Glomerular visceral epithelial cell (primary cell): ENCODE results near the gene GSG1L.
A peak's percentile ranks its signal among the peaks of the same experiment; 100 is the strongest.
"Not testable (repeated sequence)": the region's sequence is repeated elsewhere in the genome, so short reads cannot be mapped to it uniquely, and the experiment has no call there.

Experiments used
- DNase-seq: peaks from one replicate; pipeline ENCODE4 v3.0.0-alpha.2; 2016; ENCODE audit errors: extremely low spot score

The GSG1L gene

GRCh38 chr16:27903046-27903655 lies 160.4 kb downstream of the GSG1L start:
- DNase-seq: no peak

DNA sequence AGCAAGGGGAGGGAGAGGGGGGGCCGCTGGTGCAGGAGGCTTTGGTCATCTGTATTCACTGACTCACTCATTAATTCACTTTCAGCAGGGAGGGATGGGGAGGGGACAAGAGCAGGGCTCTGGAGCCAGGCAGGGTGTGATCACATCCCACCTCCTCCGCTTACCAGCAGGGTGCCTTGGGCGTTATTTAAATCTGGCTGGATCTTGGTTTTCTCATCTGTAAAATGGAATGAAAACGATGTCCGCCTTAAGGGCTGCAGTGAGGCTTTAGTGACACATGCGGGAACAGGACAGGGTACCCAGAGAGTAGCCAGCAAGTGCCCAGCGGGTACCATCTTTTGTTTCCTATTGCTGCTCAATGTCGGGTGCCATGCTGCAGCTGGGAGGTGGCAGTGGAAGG lies 161.0 kb downstream of the GSG1L start:
- no peak for DNase-seq

DNA sequence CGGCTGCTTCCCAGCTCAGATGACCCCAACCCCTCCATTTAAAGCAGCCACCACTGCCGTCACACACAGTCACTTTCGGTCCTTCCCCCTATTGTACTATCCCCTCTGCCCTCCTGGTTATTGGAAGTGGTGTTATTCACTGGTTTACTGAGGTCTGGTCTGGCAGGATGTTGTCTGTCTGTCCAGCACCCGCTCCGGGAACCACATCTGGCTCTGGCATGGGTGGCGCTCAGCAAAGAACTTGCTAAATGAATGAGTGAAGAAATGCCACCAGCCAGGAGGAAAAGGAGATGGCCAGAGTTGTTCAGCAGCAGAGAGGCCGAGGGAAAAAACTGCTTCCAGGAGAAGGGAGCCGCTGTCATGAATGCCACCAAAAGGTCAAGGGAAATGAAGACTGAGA lies 161.6 kb downstream of the GSG1L start:
- no peak for DNase-seq

DNA sequence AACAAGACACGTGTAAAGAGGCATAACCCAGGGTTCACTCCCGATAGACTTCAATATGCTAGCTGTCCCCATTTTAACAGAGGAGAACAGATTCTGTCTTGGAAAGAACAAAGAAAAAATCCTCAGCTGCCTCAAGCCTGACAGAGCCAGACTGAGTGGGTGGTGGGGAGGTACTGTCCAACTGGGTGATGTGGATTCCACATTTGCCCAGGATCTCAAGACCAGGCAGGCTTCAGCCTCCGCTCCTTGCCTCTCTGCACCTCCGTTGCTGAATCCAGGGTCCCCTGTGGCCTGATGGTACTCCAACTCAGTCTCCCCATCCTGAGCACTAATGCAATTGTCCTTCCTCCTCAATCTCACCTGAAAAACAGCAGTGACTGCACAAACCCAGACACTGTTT lies 163.8 kb downstream of the GSG1L start:
- no peak for DNase-seq

GRCh38 chr16:27894386-27894785 lies 169.1 kb downstream of the GSG1L start:
- DNase-seq: no peak

DNA sequence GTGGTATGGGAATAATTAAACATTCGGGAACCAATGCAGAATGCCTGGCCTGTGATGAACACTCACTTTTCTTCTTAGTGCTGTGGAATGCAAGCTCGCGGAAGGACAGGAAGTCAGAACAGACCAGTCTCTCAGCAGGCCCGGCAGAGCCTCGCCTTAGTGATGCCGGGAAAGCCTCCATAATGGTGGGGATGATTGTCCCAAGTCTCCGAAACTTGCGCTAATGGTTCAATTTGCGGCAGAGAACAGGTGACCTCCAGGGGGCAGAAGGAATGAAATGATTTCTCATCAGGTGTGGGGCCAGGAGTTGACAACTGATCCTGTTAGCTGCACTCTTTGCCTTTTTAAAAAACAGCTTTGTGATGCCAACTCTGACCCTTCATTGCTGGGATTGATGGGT lies 170.6 kb downstream of the GSG1L start:
- no peak for DNase-seq

DNA sequence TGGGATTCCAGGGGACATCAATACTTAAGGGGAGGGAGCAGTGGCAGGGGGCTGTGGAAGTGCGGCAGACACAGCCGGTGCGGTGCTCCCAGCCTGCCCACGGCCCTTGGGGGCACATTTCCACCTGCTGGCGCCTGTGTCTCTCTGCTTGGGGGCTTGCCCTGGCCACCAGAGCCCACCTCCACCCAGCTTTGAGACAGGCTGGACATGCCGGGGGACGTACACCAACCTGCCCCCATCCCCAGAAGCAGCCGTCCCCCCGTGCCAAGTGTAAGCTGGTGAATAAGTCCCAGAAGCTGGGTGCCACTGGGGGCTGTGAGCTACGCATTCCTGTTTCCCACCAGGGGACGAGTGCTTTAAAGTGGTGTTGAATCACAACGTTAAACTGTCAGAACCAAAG lies 172.6 kb downstream of the GSG1L start:
- no peak for DNase-seq

DNA sequence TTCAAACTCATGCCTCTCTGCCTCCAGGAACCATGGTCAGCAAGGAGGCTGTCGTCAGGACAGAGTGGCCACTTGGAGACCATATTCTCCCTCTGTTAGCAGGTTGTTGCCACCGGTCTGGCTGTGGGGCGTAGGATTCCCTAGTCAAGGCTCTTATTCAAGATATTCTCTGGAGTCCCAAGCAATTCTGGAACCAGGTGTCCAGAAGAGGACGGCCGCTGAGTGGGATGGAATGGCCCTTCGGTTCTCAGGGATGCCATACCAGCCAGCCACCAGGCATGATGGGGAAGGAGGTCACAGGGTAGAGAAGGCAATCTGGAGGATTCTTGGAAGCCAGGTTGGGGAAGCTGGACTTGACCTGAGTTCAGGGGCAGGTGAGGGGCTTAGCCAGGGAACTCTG lies 173.5 kb downstream of the GSG1L start:
- no peak for DNase-seq

DNA sequence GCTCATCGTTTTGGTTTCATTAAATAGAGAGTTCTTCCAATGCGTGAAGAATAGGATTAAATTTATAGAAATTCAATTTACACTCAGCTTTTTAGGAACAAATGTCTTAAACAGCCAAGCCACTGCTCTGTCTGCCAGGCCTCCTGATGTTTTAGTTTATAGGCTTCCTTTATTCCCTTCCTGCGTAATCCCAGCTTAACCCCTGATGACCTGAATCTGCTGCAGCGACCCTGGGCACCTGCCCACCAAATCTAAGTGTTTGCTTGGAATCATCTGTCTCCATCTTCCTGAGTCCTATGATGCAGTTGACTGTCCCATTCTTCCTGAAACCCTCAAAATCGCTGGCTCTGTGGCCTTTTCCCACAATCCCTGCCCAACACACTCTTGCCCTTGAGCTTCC lies 179.9 kb downstream of the GSG1L start:
- no peak for DNase-seq

- no peak for DNase-seq
These were observed 183.2 kb downstream of the GSG1L start for GRCh38 chr16:27880287-27880686.

DNA sequence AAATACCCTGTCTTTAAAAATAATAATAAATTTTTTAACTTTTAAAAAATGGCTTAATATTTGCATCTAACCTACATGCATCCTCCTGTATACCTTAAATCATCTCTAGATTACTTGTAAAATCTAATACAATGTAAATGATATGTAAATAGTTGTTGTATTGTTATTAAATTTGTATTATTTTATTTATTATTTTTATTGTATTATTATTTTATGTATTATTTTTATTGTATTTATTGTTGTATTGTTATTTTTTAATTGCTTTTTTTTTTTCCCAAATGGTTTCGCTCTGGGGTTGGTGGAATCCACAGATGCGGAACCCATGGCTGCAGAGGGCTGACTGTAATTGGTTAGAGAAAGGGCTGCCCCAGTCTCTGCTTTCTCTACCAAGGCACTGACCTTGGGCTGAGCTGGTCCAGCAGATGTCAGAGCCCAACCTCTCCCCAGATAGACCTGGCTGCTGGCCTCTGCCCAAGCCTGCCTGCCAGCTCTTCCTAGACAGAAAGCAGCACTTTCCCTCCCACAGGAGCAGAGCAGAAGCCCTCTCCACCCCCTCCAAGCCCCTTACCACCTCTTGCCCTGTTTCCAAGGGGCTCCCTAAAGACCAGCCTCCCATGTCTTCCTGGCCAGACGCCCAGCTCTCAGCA lies 183.8 kb downstream of the GSG1L start:
- no peak for DNase-seq

DNA sequence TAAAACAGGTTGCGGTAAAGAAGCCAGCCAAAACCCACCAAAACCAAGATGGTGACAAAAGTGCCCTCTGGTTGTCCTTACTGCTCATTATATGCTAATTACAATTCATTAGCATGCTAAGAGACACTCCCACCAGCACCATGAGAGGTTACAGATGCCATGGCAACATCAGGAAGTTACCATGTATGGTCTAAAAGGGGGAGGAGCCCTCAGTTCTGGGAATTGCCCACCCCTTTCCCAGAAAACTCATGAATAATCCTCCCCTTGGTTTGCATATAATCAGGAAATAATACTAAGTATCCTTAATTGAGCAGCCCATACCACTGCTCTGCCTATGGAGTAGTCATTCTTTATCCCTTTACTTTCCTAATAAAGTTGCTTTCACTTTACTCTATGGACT lies 190.9 kb downstream of the GSG1L start:
- not testable (repeated sequence) for DNase-seq

- DNase-seq: no peak
These were observed 193.3 kb downstream of the GSG1L start for GRCh38 chr16:27870116-27870798.

- DNase-seq: no peak
These were observed 194.1 kb downstream of the GSG1L start for GRCh38 chr16:27869411-27869810.

DNA sequence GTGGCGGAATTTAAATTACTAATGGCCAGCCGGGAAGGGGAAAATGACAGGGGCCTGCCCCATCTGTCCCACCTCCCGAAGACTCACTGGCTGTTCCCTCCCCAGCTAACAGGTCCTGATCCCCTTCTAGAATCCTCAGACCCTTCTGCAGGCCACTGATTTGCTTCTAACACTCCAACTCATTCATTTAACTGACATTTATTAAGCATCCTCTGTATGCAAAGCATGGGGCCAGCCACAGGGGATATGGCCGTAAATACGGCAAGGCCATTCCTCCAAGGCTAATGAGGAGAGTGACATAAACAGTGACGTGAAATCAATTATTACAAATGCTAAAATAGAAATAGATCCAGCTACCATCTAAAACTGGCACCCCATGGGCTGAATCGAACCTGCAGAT lies 195.3 kb downstream of the GSG1L start:
- DNase-seq: no peak

DNA sequence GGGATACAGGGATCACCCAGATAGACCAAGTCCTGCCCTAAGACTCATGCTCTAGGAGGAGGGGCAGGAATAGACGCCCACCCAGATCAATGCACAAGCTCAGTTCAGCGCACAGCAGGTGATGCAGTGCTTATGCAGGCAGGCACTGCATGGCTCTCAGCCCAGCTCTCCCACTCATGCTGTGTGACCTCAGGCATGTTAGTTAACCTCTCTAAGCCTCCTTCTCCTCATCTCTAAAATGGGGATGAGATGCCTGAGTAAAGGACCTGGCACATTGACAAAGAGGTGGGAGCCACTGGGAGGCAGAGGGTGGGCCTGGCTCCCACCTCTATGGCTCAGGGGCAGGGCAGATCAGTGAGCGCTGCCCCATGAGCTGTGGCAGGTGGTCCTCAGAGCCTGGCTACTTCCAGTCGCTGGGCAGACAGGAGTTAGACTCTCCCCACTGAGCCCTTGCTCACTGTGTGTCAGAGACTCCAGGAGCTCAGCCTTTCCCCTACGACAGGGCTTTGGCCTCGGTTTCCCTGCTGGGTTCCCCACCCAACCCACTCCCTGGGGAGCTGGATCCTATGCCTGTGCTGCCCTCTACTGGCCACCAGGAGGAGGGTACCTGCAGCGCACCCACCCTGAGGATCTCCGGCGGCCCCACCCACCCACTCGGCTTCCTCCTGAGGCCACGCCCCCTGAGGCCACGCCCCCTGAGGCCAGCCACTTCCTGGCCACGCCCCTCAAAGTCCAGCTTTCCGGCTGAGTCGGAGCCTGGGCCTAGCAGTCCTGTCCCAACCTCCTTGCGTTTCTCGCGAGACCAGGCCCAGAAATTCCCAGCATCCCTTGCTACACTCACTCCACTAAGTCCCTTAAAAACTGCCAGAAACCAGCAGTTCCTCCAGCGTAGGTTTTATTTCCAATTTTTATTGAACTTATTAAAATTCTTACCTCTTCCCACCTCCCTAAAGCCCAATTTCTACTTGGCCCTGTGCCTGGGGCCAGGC lies 196.1 kb downstream of the GSG1L start:
- peak; percentile 80 for DNase-seq

- no peak for DNase-seq
These were observed 200.1 kb downstream of the GSG1L start for GRCh38 chr16:27863377-27863776.

DNA sequence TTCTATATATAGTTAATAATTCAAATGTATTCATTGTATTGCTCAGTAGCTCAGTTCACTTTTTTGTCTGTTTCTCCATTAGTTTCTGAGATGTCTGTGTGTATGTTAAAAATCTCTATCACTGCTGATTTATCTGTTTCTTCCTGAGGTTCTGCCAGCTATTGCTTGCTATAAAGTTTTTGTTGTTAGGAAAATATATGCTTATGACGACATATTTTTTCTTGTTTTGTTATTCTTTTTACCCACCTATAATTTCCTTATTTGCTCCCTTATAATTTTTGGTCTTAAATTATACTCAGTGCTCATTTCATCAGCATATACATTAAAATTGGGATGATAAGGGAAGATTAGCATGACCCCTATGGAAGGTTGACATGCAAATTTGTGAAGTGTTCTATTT lies 200.6 kb downstream of the GSG1L start:
- DNase-seq: no peak

GRCh38 chr16:27860091-27860490 lies 203.4 kb downstream of the GSG1L start:
- DNase-seq: no peak

DNA sequence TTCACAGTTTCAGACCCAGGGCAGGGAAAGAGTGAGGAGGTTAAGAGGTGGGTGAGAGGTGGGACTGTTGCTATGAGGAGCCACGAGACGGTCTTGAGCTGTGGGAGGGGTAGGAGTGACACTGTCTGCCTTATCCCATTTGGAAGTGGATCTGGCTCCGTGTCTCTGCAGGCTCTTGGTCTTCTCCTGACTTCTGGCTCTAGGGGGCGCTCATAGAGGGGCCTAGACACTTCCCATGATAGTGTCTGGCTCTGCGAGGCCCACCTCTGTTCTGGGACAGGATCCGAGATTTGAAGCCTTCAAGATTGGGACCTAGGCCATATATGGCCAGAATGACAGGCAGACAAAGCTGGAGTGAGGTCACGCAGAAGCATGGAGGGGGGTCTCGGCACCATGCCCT lies 204.5 kb downstream of the GSG1L start:
- DNase-seq: no peak

GRCh38 chr16:27853651-27854050 lies 209.9 kb downstream of the GSG1L start:
- no peak for DNase-seq

DNA sequence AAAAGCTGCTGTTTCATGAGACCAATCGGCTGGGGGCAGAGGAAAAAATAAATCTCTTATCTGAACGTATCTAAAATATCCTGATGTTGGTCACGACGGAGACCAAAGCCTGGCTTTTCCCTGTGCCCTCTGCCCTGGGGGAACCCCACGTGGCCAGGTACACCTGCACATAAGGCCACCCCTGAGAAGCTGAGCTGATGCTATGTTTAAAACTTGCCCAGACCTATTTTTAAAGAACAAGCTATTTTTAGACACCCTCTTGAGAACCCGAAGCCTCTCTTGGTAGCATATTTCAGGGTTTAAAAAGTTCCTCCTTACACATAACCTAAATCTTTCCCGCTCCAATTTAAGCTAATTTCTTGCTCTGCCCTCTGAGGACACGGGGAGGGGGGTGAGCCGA lies 210.4 kb downstream of the GSG1L start:
- no peak for DNase-seq
